Myocyte (in vitro differentiated cells): ENCODE measurements around the gene BAIAP2. TPM values are rescaled to one million over a fixed set of nuclear protein-coding genes. Genes with fewer than 3 reads are reported as not detected.
A peak's percentile ranks its signal among the peaks of the same experiment; 100 is the strongest.
"Not testable (repeated sequence)": the region's sequence is repeated elsewhere in the genome, so short reads cannot be mapped to it uniquely, and the experiment has no call there.

Source experiments
- DNase-seq: peaks from one replicate; pipeline ENCODE4 v3.0.0-alpha.2; 2012; ENCODE audit warnings: low read depth
- total RNA-seq: library from RNA; depleted of rRNA; stranded (reverse); fragments of >200 nt; gene quantifications from 2 replicates; pipeline ENCODE4 v1.2.3, GENCODE V29; 2014

BAIAP2 gene
- total RNA-seq, 1 donor from 2014 or later = 27.4 TPM

- no peak for DNase-seq
Measured at GRCh38 chr17:81021531-81022343, 13.2 kb upstream of the BAIAP2 start.

GRCh38 chr17:81022344-81022676 is 12.6 kb upstream of the BAIAP2 start:
- no peak for DNase-seq

- no peak for DNase-seq
Measured at GRCh38 chr17:81025065-81025740, 9.7 kb upstream of the BAIAP2 start.

GRCh38 chr17:81025741-81026129 is 9.2 kb upstream of the BAIAP2 start:
- DNase-seq = no peak

GRCh38 chr17:81026266-81027036 is 8.5 kb upstream of the BAIAP2 start:
- DNase-seq = no peak

GRCh38 chr17:81027038-81027437 is 7.9 kb upstream of the BAIAP2 start:
- no peak for DNase-seq

- no peak for DNase-seq
Measured at GRCh38 chr17:81027591-81028505, 7.1 kb upstream of the BAIAP2 start.

- DNase-seq = no peak
Measured at GRCh38 chr17:81028506-81028858, 6.5 kb upstream of the BAIAP2 start.

- no peak for DNase-seq
Measured at GRCh38 chr17:81029859-81030258, 5.1 kb upstream of the BAIAP2 start.

- not testable (repeated sequence) for DNase-seq
Measured at GRCh38 chr17:81030312-81030711, 4.6 kb upstream of the BAIAP2 start.

GRCh38 chr17:81030741-81031565 is 4.0 kb upstream of the BAIAP2 start:
- peak; percentile 33 for DNase-seq

GRCh38 chr17:81031566-81032550 is 3.1 kb upstream of the BAIAP2 start:
- no peak for DNase-seq

GRCh38 chr17:81032641-81033480 is 2.1 kb upstream of the BAIAP2 start:
- DNase-seq = no peak

GRCh38 chr17:81033535-81034167 is 1.3 kb upstream of the BAIAP2 start:
- no peak for DNase-seq

GRCh38 chr17:81034168-81034777 is 678 bp upstream of the BAIAP2 start:
- DNase-seq = no peak

- no peak for DNase-seq
Measured at GRCh38 chr17:81035521-81036196, 708 bp downstream of the BAIAP2 start.
